Measurements from ENCODE around the gene UBE2E2.

Gene UBE2E2

GRCh38 chr3:23591374-23591773, 388.2 kb downstream of the UBE2E2 start:
- Histone ChIP-seq H3K4me1 (ENCODE audit: control insufficient read depth in 1 of 2, insufficient read depth in 1 of 2, low read depth in 1 of 2, low read length in 1 of 2) (no peaks in the 10 kb centered on the region), H3K4me3 (ENCODE audit: low read depth in 1 of 2, low read length in 1 of 2) (no peak overlapping the region), H3K36me3 (no peaks in the 10 kb centered on the region), H3K27me3 (no peaks in the 10 kb centered on the region), H3K27ac (no peak overlapping the region), H3K9me3 (no peaks in the 10 kb centered on the region)
- TF ChIP-seq, protein P1, sequence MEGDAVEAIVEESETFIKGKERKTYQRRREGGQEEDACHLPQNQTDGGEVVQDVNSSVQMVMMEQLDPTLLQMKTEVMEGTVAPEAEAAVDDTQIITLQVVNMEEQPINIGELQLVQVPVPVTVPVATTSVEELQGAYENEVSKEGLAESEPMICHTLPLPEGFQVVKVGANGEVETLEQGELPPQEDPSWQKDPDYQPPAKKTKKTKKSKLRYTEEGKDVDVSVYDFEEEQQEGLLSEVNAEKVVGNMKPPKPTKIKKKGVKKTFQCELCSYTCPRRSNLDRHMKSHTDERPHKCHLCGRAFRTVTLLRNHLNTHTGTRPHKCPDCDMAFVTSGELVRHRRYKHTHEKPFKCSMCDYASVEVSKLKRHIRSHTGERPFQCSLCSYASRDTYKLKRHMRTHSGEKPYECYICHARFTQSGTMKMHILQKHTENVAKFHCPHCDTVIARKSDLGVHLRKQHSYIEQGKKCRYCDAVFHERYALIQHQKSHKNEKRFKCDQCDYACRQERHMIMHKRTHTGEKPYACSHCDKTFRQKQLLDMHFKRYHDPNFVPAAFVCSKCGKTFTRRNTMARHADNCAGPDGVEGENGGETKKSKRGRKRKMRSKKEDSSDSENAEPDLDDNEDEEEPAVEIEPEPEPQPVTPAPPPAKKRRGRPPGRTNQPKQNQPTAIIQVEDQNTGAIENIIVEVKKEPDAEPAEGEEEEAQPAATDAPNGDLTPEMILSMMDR (IDR thresholded peaks at IDR 0.05): no peak

DNA sequence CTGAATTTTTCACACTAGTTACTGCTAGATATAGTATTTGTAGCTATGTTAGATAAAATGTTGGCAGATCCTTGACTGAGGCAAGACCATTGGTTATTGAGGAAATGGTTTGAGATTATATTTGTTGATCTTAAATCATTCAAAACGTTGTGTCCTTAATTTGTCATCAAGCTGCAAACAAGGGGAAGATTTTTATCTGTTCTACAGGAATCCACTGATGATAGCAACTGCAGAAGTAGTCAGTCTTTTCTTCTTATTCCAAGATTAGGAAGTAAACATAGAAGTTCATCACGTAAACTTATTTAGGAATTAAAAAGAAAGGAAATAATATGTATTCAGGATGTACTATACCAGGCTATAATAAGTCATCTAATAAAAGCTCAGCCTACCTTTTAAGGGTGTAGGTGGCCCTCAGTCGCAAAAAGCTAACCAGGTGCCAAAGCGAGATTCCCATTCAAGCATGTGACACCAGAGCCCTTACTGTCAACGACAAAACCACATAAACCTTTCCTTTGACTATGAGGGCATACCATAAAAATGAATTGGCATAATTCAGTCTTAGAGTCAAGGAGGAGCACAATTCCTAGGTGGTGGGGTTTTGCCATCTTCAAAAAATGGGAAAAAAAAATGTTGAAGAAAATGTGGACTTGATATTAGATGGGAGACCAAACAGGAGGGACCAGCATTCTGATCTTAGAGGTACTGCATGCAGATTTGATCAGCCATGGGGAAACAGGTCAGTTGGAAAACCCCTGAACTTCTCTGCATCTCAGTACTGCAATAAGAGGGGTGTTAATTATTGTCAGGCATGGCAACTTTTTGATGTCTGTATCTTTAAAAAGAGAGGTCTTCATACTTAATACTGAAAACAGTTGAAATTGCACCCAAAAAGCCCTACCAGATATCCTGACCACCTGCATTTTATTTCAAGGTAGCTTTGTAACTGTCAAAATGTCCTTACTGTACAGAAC, 390.1 kb downstream of the UBE2E2 start:
- TF ChIP-seq, protein P1 (IDR thresholded peaks at IDR 0.05): no peak
- no peaks in the 10 kb centered on the region for H3K36me3 ChIP-seq
- H3K27me3 ChIP-seq: no peaks in the 10 kb centered on the region
- H3K9me3 ChIP-seq: no peaks in the 10 kb centered on the region
- no peaks in the 10 kb centered on the region for H3K4me1 ChIP-seq (ENCODE audit: control insufficient read depth in 1 of 2, insufficient read depth in 1 of 2, low read depth in 1 of 2, low read length in 1 of 2)
- H3K27ac ChIP-seq: no peak overlapping the region
- H3K4me3 ChIP-seq (ENCODE audit: low read depth in 1 of 2, low read length in 1 of 2): no peak overlapping the region

DNA sequence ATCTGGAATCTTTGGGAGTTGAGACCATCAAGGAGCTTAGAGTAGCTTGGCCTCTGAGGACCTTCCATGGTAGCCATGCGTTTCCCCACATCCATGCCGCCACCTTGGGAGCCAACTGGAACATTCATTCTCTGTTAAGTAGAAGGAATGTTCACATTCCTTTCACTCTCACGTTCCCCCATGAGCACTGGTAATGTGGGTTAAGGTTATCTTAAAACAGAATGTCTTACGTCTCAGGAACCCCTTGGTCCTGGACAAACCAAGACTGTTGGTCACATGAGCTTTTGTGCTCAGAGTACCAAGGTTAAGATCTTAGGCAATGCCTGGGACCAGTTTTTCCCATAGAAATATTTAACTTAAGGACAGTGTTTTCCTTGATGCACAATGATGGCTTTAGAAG, 390.9 kb downstream of the UBE2E2 start:
- TF ChIP-seq, protein P1 (IDR thresholded peaks at IDR 0.05): no peak
- Histone ChIP-seq H3K4me1 (ENCODE audit: control insufficient read depth in 1 of 2, insufficient read depth in 1 of 2, low read depth in 1 of 2, low read length in 1 of 2) (no peaks in the 10 kb centered on the region), H3K4me3 (ENCODE audit: low read depth in 1 of 2, low read length in 1 of 2) (no peak overlapping the region), H3K27me3 (no peaks in the 10 kb centered on the region), H3K27ac (no peak overlapping the region), H3K9me3 (no peaks in the 10 kb centered on the region), H3K36me3 (no peaks in the 10 kb centered on the region)

GRCh38 chr3:23594894-23595670, 392.0 kb downstream of the UBE2E2 start:
- Histone ChIP-seq H3K9me3 (no peaks in the 10 kb centered on the region), H3K4me1 (ENCODE audit: control insufficient read depth in 1 of 2, insufficient read depth in 1 of 2, low read depth in 1 of 2, low read length in 1 of 2) (no peaks in the 10 kb centered on the region), H3K4me3 (ENCODE audit: low read depth in 1 of 2, low read length in 1 of 2) (no peak overlapping the region), H3K36me3 (no peaks in the 10 kb centered on the region), H3K27me3 (no peaks in the 10 kb centered on the region), H3K27ac (no peak overlapping the region)
- TF ChIP-seq, protein P1 (IDR thresholded peaks at IDR 0.05): no peak

DNA sequence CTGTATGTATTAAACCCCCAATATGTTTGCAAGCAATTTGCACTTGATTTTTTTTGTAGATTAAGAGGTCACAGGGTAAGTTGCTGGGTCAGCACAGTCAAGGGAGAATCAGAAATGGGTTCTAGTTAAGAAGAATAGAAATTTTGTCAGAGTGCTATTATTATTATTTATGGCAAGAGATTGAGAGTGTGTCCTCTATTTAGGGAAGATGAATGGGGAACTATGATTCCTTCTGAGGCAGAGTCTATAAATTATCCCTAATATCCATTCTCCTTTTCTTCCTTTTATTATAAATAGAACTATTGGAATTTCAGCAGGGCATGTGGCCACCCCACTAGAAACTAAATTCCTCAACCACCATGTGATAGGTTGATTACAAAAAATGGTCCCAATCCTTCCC, 392.7 kb downstream of the UBE2E2 start:
- H3K9me3 ChIP-seq: no peaks in the 10 kb centered on the region
- no peaks in the 10 kb centered on the region for H3K4me1 ChIP-seq (ENCODE audit: control insufficient read depth in 1 of 2, insufficient read depth in 1 of 2, low read depth in 1 of 2, low read length in 1 of 2)
- H3K27ac ChIP-seq: no peak overlapping the region
- no peaks in the 10 kb centered on the region for H3K27me3 ChIP-seq
- no peak overlapping the region for H3K4me3 ChIP-seq (ENCODE audit: low read depth in 1 of 2, low read length in 1 of 2)
- TF ChIP-seq, protein P1 (IDR thresholded peaks at IDR 0.05): no peak
- H3K36me3 ChIP-seq: no peaks in the 10 kb centered on the region

Measured in neutrophil (primary cell).